HepG2 (cell line): ENCODE measurements around the gene USP15. TPM values are rescaled to one million over a fixed set of nuclear protein-coding genes. Genes with fewer than 3 reads are reported as not detected.

Source experiments
- AHR ChIP-seq: IDR thresholded peaks from 2 replicates; pipeline ENCODE4 v1.6.1; 2018; ENCODE audit warnings: missing genetic modification reagents, missing compliant biosample characterization
- CSRNP1 ChIP-seq: sonication (generic); formaldehyde crosslinking; IDR thresholded peaks from 2 replicates; pipeline ENCODE4 v1.8.1; 2023; ENCODE audit warnings: mild to moderate bottlenecking, missing genetic modification reagents
- IKZF4 ChIP-seq: sonication (generic); formaldehyde crosslinking; IDR thresholded peaks from 2 replicates; pipeline ENCODE4 v1.5.1; 2020; ENCODE audit warnings: borderline replicate concordance, mild to moderate bottlenecking, low read depth, missing genetic modification reagents; ENCODE audit errors: not compliant biosample characterization
- RAD51 ChIP-seq: fragments of 450-650 bp; IDR thresholded peaks from 2 replicates; pipeline ENCODE4 v1.6.1; 2016; ENCODE audit warnings: borderline replicate concordance
- SPEN ChIP-seq: sonication (generic); formaldehyde crosslinking; IDR thresholded peaks from 2 replicates; pipeline ENCODE4 v1.5.1; 2020; ENCODE audit warnings: low read depth, mild to moderate bottlenecking, missing genetic modification reagents
- TEAD3 ChIP-seq: optimal IDR thresholded peaks from 2 replicates; pipeline ENCODE3; 2016; ENCODE audit warnings: borderline replicate concordance
- YEATS4 ChIP-seq: sonication (generic); formaldehyde crosslinking; IDR thresholded peaks from 2 replicates; pipeline ENCODE4 v1.4.0; 2020; ENCODE audit warnings: missing genetic modification reagents, borderline replicate concordance
- ZNF280B ChIP-seq: sonication (generic); formaldehyde crosslinking; IDR thresholded peaks from 2 replicates; pipeline ENCODE4 v1.5.0; 2020; ENCODE audit warnings: missing genetic modification reagents, mild to moderate bottlenecking, borderline replicate concordance
- ZNF430 ChIP-seq: sonication (generic); formaldehyde crosslinking; IDR thresholded peaks from 2 replicates; pipeline ENCODE4 v1.9.0; 2021; ENCODE audit warnings: mild to moderate bottlenecking, missing genetic modification reagents
- ZNF580 ChIP-seq: IDR thresholded peaks from 2 replicates; pipeline ENCODE4 v1.6.1; 2016; ENCODE audit warnings: low read depth, borderline replicate concordance
- polyA plus RNA-seq, 8 experiments: library from polyadenylated mRNA; depleted of rRNA in 3 of 8; stranded (reverse) in 7 of 8; unstranded in 1 of 8; fragments of >200 nt; fragmentation: Illumina TruSeq in 4 of 8; extraction: Trizol in 4 of 8; gene quantifications; 2 replicates each; pipeline versions ENCODE4 v1.2.1 to v1.2.3, GENCODE V29; 2011 to 2016; ENCODE audit warnings: low read depth in 4 of 8, missing spikeins in 1 of 8, mixed read lengths in 1 of 8; ENCODE audit not compliant: insufficient read depth in 1 of 8
- total RNA-seq, 5 experiments: library from RNA; depleted of rRNA; stranded (reverse); fragments of >200 nt; fragmentation: Illumina TruSeq; extraction: Trizol; gene quantifications; 2 replicates each; pipeline ENCODE4 v1.2.3, GENCODE V29; 2016; ENCODE audit warnings: low read depth in 1 of 5
- TF ChIP-seq, protein P1 (sequence below): sonication (generic); formaldehyde crosslinking; IDR thresholded peaks from 2 replicates; pipeline ENCODE4 v1.5.0; 2020; ENCODE audit warnings: missing genetic modification reagents
- TF ChIP-seq, protein P2 (sequence below): sonication (generic); formaldehyde crosslinking; IDR thresholded peaks from 2 replicates; pipeline ENCODE4 v1.5.1; 2020; ENCODE audit warnings: missing genetic modification reagents, mild to moderate bottlenecking, borderline replicate concordance
- TF ChIP-seq, protein P3 (sequence below): sonication (generic); formaldehyde crosslinking; IDR thresholded peaks from 2 replicates; pipeline ENCODE4 v1.4.0; 2020; ENCODE audit warnings: missing genetic modification reagents

USP15 gene
- total and polyA plus RNA-seq, 2 of the 13 experiments (the other 11 are each of a cell fraction or from before 2014, with no cell fraction given): 17.3 to 51.7 TPM

- TF ChIP-seq CSRNP1 (no peak), TEAD3 (no peak), SPEN (CRISPR knock-in tag) (no peak), YEATS4 (CRISPR knock-in tag) (no peak), ZNF580 (CRISPR knock-in tag) (no peak), AHR (no peak), IKZF4 (no peak), ZNF280B (no peak), ZNF430 (CRISPR knock-in tag) (no peak), RAD51 (no peak)
- TF ChIP-seq, protein P1, sequence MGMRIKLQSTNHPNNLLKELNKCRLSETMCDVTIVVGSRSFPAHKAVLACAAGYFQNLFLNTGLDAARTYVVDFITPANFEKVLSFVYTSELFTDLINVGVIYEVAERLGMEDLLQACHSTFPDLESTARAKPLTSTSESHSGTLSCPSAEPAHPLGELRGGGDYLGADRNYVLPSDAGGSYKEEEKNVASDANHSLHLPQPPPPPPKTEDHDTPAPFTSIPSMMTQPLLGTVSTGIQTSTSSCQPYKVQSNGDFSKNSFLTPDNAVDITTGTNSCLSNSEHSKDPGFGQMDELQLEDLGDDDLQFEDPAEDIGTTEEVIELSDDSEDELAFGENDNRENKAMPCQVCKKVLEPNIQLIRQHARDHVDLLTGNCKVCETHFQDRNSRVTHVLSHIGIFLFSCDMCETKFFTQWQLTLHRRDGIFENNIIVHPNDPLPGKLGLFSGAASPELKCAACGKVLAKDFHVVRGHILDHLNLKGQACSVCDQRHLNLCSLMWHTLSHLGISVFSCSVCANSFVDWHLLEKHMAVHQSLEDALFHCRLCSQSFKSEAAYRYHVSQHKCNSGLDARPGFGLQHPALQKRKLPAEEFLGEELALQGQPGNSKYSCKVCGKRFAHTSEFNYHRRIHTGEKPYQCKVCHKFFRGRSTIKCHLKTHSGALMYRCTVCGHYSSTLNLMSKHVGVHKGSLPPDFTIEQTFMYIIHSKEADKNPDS: no peak
- TF ChIP-seq, protein P2, sequence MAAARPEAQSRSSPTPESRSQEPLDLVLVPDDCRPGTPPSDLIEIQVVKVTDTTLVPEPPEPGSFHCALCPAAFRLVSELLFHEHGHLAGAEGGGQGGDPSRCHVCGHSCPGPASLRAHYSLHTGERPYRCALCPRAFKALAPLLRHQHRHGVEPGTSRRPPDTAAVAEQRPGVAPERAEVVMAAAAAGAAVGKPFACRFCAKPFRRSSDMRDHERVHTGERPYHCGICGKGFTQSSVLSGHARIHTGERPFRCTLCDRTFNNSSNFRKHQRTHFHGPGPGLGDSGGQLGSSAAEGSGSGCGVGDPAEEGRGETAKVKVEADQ (CRISPR knock-in tag): no peak
- TF ChIP-seq, protein P3, sequence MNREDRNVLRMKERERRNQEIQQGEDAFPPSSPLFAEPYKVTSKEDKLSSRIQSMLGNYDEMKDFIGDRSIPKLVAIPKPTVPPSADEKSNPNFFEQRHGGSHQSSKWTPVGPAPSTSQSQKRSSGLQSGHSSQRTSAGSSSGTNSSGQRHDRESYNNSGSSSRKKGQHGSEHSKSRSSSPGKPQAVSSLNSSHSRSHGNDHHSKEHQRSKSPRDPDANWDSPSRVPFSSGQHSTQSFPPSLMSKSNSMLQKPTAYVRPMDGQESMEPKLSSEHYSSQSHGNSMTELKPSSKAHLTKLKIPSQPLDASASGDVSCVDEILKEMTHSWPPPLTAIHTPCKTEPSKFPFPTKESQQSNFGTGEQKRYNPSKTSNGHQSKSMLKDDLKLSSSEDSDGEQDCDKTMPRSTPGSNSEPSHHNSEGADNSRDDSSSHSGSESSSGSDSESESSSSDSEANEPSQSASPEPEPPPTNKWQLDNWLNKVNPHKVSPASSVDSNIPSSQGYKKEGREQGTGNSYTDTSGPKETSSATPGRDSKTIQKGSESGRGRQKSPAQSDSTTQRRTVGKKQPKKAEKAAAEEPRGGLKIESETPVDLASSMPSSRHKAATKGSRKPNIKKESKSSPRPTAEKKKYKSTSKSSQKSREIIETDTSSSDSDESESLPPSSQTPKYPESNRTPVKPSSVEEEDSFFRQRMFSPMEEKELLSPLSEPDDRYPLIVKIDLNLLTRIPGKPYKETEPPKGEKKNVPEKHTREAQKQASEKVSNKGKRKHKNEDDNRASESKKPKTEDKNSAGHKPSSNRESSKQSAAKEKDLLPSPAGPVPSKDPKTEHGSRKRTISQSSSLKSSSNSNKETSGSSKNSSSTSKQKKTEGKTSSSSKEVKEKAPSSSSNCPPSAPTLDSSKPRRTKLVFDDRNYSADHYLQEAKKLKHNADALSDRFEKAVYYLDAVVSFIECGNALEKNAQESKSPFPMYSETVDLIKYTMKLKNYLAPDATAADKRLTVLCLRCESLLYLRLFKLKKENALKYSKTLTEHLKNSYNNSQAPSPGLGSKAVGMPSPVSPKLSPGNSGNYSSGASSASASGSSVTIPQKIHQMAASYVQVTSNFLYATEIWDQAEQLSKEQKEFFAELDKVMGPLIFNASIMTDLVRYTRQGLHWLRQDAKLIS: no peak
Measured at GRCh38 chr12:62256408-62257096, 3.7 kb upstream of the USP15 start (continued).
